ENCODE results near the gene NELL1. TPM values are rescaled to one million over a fixed set of nuclear protein-coding genes. Genes with fewer than 3 reads are reported as not detected.

NELL1 gene
- total RNA-seq, 1 experiment from 2014 or later = 0.22 TPM

GRCh38 chr11:21405422-21405821 lies 736.0 kb downstream of the NELL1 start:
- Histone ChIP-seq H3K27me3 (ENCODE audit: insufficient read depth, low read length) (no peaks in the 10 kb centered on the region), H3K56ac (ENCODE audit: insufficient read length, low read depth, low read length) (no peak overlapping the region), H2BK5ac (ENCODE audit: insufficient read length, low read length) (no peak overlapping the region), H2AK5ac (ENCODE audit: insufficient read length, low read length) (no peak overlapping the region), H3K27ac (ENCODE audit: insufficient read length, low read depth, low read length) (no peak overlapping the region), H3K23ac (ENCODE audit: insufficient read length, low read depth, low read length) (no peak overlapping the region), H3K23me2 (ENCODE audit: insufficient read length, low read depth, low read length, poor library complexity, severe bottlenecking) (no peaks in the 10 kb centered on the region), H3K4me1 (ENCODE audit: insufficient read depth, low read length) (no peaks in the 10 kb centered on the region), H2AFZ (ENCODE audit: low read length) (no peak overlapping the region), H4K20me1 (ENCODE audit: control insufficient read depth, insufficient read depth, insufficient read length) (no peaks in the 10 kb centered on the region), H2BK15ac (ENCODE audit: low read depth, low read length) (no peak overlapping the region), H3K79me1 (ENCODE audit: insufficient read depth, low read depth, low read length, poor library complexity, severe bottlenecking) (no peaks in the 10 kb centered on the region), H3K9me3 (ENCODE audit: control insufficient read depth, low read depth, low read length) (no peaks in the 10 kb centered on the region), H4K8ac (replicated peaks; ENCODE audit: insufficient read length, low read depth, low read length) (no peak overlapping the region), H3T11ph (ENCODE audit: low read length) (no peak overlapping the region), H4K5ac (ENCODE audit: insufficient read length, low read depth, low read length) (no peak overlapping the region), H3K9ac (ENCODE audit: extremely low read depth, insufficient read length, low read length) (no peak overlapping the region), H2BK12ac (ENCODE audit: insufficient read length, low read depth, low read length) (no peak overlapping the region), H3K4ac (ENCODE audit: low read depth, low read length) (no peak overlapping the region), H3K79me2 (ENCODE audit: insufficient read depth, low read length) (no peaks in the 10 kb centered on the region), H2BK20ac (ENCODE audit: low read depth, low read length, poor library complexity, severe bottlenecking) (no peak overlapping the region), H3K4me2 (ENCODE audit: insufficient read depth, insufficient read length, low read length) (no peak overlapping the region), H4K91ac (ENCODE audit: insufficient read length, low read depth, low read length) (no peak overlapping the region), H3K18ac (ENCODE audit: insufficient read length, low read depth, low read length) (no peak overlapping the region), H2BK120ac (ENCODE audit: low read depth, low read length, poor library complexity, severe bottlenecking) (no peak overlapping the region), H3K14ac (ENCODE audit: insufficient read depth, low read length) (no peak overlapping the region)
- Mint-ChIP-seq H3K27ac (no peak overlapping the region), H3K4me3 (no peak overlapping the region), H3K9me3 (no peaks in the 10 kb centered on the region), H3K27me3 (ENCODE audit: low read depth) (no peaks in the 10 kb centered on the region), H3K4me1 (peaks cover 0 to 4% of the 10 kb centered on the region in 2 experiments; a peak in 1 of 4 replicates), H3K36me3 (ENCODE audit: insufficient read depth in 1 of 3, low read depth in 3 of 3) (no peaks in the 10 kb centered on the region)
- TF ChIP-seq CTCF (conservative IDR thresholded peaks at IDR 0.05) = no peak
- DNase-seq = no peak
- no CpG with 5 or more reads among the region's 1 CpG for WGBS (ENCODE audit: extremely low coverage, insufficient read length, low lambda C conversion rate)

Measured in H9 (cell line).